Measurements from ENCODE around the gene ZNF518A. TPM values are rescaled to one million over a fixed set of nuclear protein-coding genes. Genes with fewer than 3 reads are reported as not detected.

Gene ZNF518A
- polyA plus RNA-seq, 1 donor from 2014 or later, result 56.7 TPM

DNA sequence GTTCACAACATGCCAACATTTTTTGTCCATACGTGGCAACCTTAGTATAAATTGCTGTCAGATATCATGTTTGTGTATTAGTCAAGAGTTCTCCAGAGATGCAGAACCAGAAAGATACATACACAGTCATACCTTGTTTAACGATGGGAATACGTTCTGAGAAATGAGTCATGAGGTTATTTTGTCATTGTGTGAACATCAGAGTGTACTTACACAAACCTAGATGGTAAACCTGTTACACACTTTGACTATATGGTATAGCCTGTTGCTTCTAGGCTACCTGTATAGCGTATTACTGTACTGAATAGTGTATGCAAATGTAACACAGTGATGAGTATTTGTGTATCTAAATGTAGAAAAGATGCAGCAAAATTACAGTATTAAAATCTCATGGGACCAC, 22.3 kb downstream of the ZNF518A start:
- H2AFZ ChIP-seq (ENCODE audit: low read depth, low read length), result no peak overlapping the region
- no peaks in the 10 kb centered on the region for H3F3A ChIP-seq (ENCODE audit: insufficient read depth, low read length, poor library complexity, severe bottlenecking)
- H3K4me2 ChIP-seq (ENCODE audit: low read length), result no peak overlapping the region
- no peaks in the 10 kb centered on the region for H3K79me2 ChIP-seq (replicated peaks; ENCODE audit: insufficient read depth, low read length)
- H3K9me2 ChIP-seq (ENCODE audit: insufficient read depth, low read length), result no peaks in the 10 kb centered on the region
- TF ChIP-seq, protein P1, sequence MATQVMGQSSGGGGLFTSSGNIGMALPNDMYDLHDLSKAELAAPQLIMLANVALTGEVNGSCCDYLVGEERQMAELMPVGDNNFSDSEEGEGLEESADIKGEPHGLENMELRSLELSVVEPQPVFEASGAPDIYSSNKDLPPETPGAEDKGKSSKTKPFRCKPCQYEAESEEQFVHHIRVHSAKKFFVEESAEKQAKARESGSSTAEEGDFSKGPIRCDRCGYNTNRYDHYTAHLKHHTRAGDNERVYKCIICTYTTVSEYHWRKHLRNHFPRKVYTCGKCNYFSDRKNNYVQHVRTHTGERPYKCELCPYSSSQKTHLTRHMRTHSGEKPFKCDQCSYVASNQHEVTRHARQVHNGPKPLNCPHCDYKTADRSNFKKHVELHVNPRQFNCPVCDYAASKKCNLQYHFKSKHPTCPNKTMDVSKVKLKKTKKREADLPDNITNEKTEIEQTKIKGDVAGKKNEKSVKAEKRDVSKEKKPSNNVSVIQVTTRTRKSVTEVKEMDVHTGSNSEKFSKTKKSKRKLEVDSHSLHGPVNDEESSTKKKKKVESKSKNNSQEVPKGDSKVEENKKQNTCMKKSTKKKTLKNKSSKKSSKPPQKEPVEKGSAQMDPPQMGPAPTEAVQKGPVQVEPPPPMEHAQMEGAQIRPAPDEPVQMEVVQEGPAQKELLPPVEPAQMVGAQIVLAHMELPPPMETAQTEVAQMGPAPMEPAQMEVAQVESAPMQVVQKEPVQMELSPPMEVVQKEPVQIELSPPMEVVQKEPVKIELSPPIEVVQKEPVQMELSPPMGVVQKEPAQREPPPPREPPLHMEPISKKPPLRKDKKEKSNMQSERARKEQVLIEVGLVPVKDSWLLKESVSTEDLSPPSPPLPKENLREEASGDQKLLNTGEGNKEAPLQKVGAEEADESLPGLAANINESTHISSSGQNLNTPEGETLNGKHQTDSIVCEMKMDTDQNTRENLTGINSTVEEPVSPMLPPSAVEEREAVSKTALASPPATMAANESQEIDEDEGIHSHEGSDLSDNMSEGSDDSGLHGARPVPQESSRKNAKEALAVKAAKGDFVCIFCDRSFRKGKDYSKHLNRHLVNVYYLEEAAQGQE (IDR thresholded peaks at IDR 0.05; ENCODE audit: borderline replicate concordance), result no peak
- TF ChIP-seq RAD21 (conservative IDR thresholded peaks at IDR 0.05), result no peak
- TF ChIP-seq MXI1 (conservative IDR thresholded peaks at IDR 0.05; ENCODE audit: poor library complexity, severe bottlenecking), result no peak
- no peak for TF ChIP-seq POLR2AphosphoS5 (IDR thresholded peaks at IDR 0.05)
- TF ChIP-seq, protein P2, sequence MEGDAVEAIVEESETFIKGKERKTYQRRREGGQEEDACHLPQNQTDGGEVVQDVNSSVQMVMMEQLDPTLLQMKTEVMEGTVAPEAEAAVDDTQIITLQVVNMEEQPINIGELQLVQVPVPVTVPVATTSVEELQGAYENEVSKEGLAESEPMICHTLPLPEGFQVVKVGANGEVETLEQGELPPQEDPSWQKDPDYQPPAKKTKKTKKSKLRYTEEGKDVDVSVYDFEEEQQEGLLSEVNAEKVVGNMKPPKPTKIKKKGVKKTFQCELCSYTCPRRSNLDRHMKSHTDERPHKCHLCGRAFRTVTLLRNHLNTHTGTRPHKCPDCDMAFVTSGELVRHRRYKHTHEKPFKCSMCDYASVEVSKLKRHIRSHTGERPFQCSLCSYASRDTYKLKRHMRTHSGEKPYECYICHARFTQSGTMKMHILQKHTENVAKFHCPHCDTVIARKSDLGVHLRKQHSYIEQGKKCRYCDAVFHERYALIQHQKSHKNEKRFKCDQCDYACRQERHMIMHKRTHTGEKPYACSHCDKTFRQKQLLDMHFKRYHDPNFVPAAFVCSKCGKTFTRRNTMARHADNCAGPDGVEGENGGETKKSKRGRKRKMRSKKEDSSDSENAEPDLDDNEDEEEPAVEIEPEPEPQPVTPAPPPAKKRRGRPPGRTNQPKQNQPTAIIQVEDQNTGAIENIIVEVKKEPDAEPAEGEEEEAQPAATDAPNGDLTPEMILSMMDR (IDR thresholded peaks at IDR 0.05; ENCODE audit: poor library complexity, severe bottlenecking), result no peak
- no peak for TF ChIP-seq TAF1 (IDR thresholded peaks at IDR 0.05; ENCODE audit: low read depth)
- H3K9ac ChIP-seq (ENCODE audit: low read length), result no peak overlapping the region
- H3K27ac ChIP-seq (ENCODE audit: low read length), result no peak overlapping the region
- H4K20me1 ChIP-seq (ENCODE audit: insufficient read depth), result no peaks in the 10 kb centered on the region
- H3K36me3 ChIP-seq (ENCODE audit: insufficient read depth, low read length), result peaks cover 2% of the 10 kb centered on the region
- H3K27me3 ChIP-seq (ENCODE audit: insufficient read depth, low read depth, low read length), result no peaks in the 10 kb centered on the region
- H3K4me3 ChIP-seq (ENCODE audit: low read length), result no peak overlapping the region
- no peaks in the 10 kb centered on the region for H3K9me3 ChIP-seq (ENCODE audit: low read length)

DNA sequence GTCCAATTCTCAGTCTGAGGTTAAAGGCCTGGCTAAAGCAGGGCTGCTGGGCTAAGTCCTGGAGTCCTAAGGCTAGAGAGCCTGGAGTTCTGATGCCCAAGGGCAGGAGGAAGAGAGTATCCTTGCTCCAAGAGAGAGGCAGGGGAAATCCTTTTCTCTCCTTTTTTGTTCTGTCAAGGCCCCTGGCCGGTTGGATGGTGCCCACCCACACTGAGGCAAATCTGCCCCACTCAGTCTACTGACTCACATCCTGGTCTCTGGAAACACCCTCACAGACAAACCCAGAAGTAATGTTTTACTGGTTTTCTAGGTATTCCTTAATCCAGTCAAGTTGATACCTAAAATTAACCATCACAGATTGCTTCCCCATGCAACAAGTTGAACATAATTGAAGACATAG, 23.0 kb downstream of the ZNF518A start:
- H3K27ac ChIP-seq (ENCODE audit: low read length), result no peak overlapping the region
- H3K9me3 ChIP-seq (ENCODE audit: low read length), result no peaks in the 10 kb centered on the region
- no peaks in the 10 kb centered on the region for H3F3A ChIP-seq (ENCODE audit: insufficient read depth, low read length, poor library complexity, severe bottlenecking)
- H3K79me2 ChIP-seq (replicated peaks; ENCODE audit: insufficient read depth, low read length), result no peaks in the 10 kb centered on the region
- H3K27me3 ChIP-seq (ENCODE audit: insufficient read depth, low read depth, low read length), result no peaks in the 10 kb centered on the region
- H3K4me3 ChIP-seq (ENCODE audit: low read length), result no peak overlapping the region
- no peak overlapping the region for H3K4me2 ChIP-seq (ENCODE audit: low read length)
- H3K36me3 ChIP-seq (ENCODE audit: insufficient read depth, low read length), result no peaks in the 10 kb centered on the region
- no peak overlapping the region for H3K9ac ChIP-seq (ENCODE audit: low read length)
- TF ChIP-seq, protein P2 (IDR thresholded peaks at IDR 0.05; ENCODE audit: poor library complexity, severe bottlenecking), result no peak
- H3K9me2 ChIP-seq (ENCODE audit: insufficient read depth, low read length), result no peaks in the 10 kb centered on the region
- H2AFZ ChIP-seq (ENCODE audit: low read depth, low read length), result no peak overlapping the region
- H4K20me1 ChIP-seq (ENCODE audit: insufficient read depth), result no peaks in the 10 kb centered on the region

DNA sequence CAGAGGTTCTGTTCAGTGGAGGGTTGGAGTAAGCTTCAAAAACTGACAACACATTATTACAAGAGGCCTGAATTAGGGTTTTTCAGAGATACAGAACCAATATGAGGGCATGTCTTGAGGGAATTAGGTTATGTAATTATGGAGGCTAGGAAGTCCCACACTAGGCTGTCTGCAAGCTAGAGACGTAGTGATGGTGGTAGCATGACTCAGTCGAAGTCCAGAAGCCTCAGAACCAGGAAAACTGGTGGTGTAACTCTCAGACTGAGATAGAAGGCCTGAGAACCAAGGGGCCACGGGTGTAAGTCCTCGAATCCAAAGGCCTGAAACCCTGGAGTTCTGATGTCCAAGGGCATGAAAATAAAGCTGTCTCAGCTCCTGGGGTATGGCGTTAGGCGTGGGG, 35.6 kb downstream of the ZNF518A start:
- Histone ChIP-seq H3K9ac (ENCODE audit: low read length) (no peak overlapping the region), H3K9me2 (ENCODE audit: insufficient read depth, low read length) (no peaks in the 10 kb centered on the region), H3K27me3 (ENCODE audit: insufficient read depth, low read depth, low read length) (no peaks in the 10 kb centered on the region), H4K20me1 (ENCODE audit: insufficient read depth) (no peaks in the 10 kb centered on the region), H3F3A (ENCODE audit: insufficient read depth, low read length, poor library complexity, severe bottlenecking) (no peaks in the 10 kb centered on the region), H3K79me2 (replicated peaks; ENCODE audit: insufficient read depth, low read length) (no peaks in the 10 kb centered on the region), H3K4me3 (ENCODE audit: low read length) (no peak overlapping the region), H3K4me2 (ENCODE audit: low read length) (no peak overlapping the region), H3K27ac (ENCODE audit: low read length) (no peak overlapping the region), H3K9me3 (ENCODE audit: low read length) (no peaks in the 10 kb centered on the region), H3K36me3 (ENCODE audit: insufficient read depth, low read length) (no peaks in the 10 kb centered on the region), H2AFZ (ENCODE audit: low read depth, low read length) (no peak overlapping the region)
- TF ChIP-seq MXI1 (conservative IDR thresholded peaks at IDR 0.05; ENCODE audit: poor library complexity, severe bottlenecking) (no peak), SMC3 (conservative IDR thresholded peaks at IDR 0.05; ENCODE audit: poor library complexity) (no peak), TAF1 (IDR thresholded peaks at IDR 0.05; ENCODE audit: low read depth) (no peak)
- TF ChIP-seq, protein P2 (IDR thresholded peaks at IDR 0.05; ENCODE audit: poor library complexity, severe bottlenecking), result no peak
- TF ChIP-seq, protein P1 (IDR thresholded peaks at IDR 0.05; ENCODE audit: borderline replicate concordance), result no peak
